TTC549 (cell line): ENCODE results near the gene TMTC2.

Source experiments
- FAIRE-seq: peaks from 2 replicates; lab custom pipeline; 2012; peaks lifted over from hg19 to GRCh38; lab: Jason Lieb, UNC

TMTC2 gene

GRCh38 chr12:82848845-82849244 lies 162.1 kb downstream of the TMTC2 start:
- no peak for FAIRE-seq

- no peak for FAIRE-seq
These were observed 165.8 kb downstream of the TMTC2 start for GRCh38 chr12:82852529-82852928.

DNA sequence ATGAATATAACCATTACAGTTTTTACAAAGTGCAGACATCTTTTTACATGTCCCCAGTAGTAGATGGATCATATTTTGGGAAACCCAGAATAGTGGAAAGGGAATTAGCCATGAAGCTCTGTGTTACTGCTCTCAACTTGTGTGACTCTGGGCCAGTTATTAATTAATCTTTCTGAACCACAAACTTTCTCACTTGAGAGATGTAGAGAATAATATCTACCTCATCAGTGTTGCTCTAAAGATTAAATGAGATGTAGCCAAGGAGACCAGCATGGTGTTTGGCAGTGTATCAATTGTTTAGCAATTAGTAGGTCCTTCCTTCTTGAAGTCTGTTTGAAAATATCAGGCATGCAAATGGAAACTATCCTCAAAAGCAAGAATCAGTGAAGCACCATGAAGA lies 169.2 kb downstream of the TMTC2 start:
- no peak for FAIRE-seq

GRCh38 chr12:82857276-82857675 lies 170.6 kb downstream of the TMTC2 start:
- FAIRE-seq, result no peak

DNA sequence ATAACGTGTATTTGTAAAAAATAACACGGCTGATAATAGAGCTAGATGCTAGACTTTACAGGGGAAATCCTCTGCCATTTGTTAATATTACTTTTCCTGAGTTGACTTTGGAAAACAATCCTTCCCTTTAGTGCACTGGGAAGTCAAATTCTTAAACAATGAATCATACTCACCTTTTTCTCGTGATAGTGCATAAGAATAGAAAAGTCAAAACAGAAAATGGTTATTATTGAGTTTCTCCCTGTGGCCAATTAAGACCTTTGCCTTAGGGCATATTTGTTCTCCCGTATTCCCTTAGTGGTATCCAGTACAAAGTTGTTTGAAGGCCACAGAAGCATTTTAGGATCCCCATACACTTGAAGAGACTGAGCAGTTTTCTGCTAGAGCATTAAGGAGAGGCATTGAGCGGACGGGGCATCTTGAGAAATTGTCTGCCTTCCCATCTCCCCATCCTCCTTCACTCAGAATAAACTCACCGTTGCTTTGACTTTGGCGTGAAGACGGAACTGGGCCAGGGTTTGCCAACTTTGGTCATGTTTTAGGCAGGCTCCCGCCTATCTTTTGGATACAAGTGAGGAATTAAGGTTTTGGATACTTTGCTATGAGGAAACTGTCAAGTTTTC lies 171.3 kb downstream of the TMTC2 start:
- FAIRE-seq, result no peak

- FAIRE-seq, result no peak
These were observed 171.8 kb downstream of the TMTC2 start for GRCh38 chr12:82858534-82858917.

GRCh38 chr12:82862069-82862841 lies 175.5 kb downstream of the TMTC2 start:
- FAIRE-seq, result no peak

DNA sequence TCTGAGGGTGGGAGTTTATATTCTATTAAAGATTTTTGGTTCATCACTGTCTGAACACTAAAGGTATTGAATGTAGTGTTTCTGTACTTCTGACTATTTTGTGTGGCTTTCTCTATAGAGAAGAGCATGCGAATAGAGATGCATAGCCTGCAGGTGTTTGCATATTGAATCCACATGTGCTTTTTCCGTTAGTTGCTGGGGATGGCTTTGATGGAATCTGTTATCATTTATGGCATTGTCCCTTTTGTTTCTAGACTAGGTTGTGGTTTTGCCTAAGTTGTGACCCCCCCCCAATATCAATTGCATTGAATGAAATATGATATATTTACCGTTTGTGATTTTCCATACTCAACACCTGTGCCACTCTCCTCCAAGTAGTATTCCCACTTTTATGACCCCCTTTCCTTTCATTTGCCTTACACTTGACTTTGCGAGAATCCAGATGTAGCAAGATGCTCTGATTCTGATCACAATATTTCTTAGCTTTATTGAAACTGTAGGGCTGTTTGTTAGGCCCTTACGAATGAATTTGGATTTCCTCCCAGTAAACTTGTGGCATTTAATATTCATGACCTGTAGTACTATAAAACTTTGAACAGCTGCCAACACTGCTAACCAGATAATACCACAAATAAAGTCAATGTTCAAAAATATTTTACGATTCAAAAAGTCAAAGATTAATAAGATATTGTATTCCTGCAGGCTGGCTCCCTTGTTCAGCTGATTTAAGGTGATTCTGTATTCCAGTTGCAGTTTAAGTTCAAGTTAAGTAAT lies 176.4 kb downstream of the TMTC2 start:
- FAIRE-seq, result no peak

- no peak for FAIRE-seq
These were observed 179.6 kb downstream of the TMTC2 start for GRCh38 chr12:82866227-82866775.

- FAIRE-seq, result no peak
These were observed 180.2 kb downstream of the TMTC2 start for GRCh38 chr12:82866946-82867345.

- FAIRE-seq, result no peak
These were observed 181.2 kb downstream of the TMTC2 start for GRCh38 chr12:82867762-82868500.

- FAIRE-seq, result no peak
These were observed 184.2 kb downstream of the TMTC2 start for GRCh38 chr12:82870771-82871377.

GRCh38 chr12:82872088-82872487 lies 185.4 kb downstream of the TMTC2 start:
- FAIRE-seq, result no peak

DNA sequence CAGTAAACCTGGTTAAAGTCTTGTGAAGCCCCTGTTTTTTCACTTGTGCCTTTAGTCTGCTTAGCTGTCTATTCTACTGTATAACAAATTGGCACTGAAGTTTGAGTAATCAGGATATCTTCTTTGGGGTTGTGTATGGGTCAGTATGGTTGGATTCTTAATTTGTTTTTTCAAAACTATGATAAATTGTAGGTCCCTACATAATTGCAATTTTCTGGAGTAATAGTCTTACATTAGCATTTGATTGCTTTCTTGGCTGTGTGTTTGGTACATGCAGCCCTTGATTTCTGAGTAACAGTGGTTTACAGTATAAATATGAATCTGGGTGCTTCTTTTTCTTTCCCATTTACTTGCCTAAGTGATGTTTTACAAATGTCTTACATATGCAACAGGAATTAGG lies 186.6 kb downstream of the TMTC2 start:
- FAIRE-seq, result no peak

DNA sequence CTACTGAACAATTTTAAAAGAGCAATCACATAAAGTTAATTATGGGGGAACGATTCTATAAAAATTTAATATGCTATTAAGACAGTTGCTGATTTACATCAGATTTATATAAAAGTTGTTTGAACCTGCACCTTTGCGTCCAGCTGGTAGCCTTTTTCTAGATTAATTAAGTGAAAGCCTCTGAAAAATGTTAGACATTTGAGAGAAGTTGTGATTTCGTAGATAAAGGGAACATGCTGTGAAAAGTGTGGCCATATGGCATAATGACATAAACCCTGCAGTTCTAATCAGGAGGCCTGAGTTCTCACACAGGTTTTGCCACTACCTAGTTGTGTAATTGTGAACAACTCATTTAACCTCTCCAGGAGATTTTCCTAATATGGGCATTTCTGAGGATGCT lies 187.2 kb downstream of the TMTC2 start:
- no peak for FAIRE-seq

- no peak for FAIRE-seq
These were observed 188.2 kb downstream of the TMTC2 start for GRCh38 chr12:82874945-82875344.

GRCh38 chr12:82876075-82876474 lies 189.4 kb downstream of the TMTC2 start:
- FAIRE-seq, result no peak

DNA sequence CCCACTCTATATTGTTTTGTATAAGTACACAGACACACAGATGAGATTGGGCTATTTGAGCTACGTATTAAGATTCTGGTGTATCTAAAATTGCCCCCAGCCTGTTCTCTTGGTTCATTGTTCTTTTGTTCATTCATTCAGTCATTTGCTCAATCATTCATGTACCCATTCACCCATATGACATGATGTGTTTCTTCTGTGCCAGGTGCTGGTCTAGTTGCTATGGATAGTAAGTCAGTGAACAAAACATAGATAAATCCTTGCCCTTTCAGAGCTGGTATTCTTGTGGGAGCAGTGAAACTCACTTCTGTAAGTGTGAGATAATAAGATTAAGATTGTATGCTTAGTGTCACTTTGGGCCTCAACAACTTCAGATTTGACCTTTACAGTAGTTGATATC lies 191.3 kb downstream of the TMTC2 start:
- no peak for FAIRE-seq

GRCh38 chr12:82880442-82880901 lies 193.8 kb downstream of the TMTC2 start:
- no peak for FAIRE-seq

GRCh38 chr12:82883394-82884355 lies 197.0 kb downstream of the TMTC2 start:
- no peak for FAIRE-seq
